Activated CD4-positive, alpha-beta T cell treated with anti-CD3 and anti-CD28 coated beads, Interleukin-2, amount 50 U/mL, for 16 hours (primary cell): ENCODE data around the gene PITX1.

ENCODE experiments used
- DNase-seq: peaks from one replicate; pipeline ENCODE4 v3.0.0-alpha.2; 2020

The PITX1 gene

GRCh38 chr5:135027697-135028615 is 6.1 kb downstream of the PITX1 start:
- no peak for DNase-seq

- no peak for DNase-seq
Observed at GRCh38 chr5:135027266-135027696, 6.7 kb downstream of the PITX1 start.

GRCh38 chr5:135026645-135027265 is 7.3 kb downstream of the PITX1 start:
- no peak for DNase-seq

- no peak for DNase-seq
Observed at GRCh38 chr5:135025730-135026644, 8.0 kb downstream of the PITX1 start.

GRCh38 chr5:135024956-135025729 is 8.9 kb downstream of the PITX1 start:
- no peak for DNase-seq

GRCh38 chr5:135020111-135020895 is 13.7 kb downstream of the PITX1 start:
- no peak for DNase-seq

GRCh38 chr5:135019314-135019713 is 14.7 kb downstream of the PITX1 start:
- DNase-seq, result no peak

- DNase-seq, result no peak
Observed at GRCh38 chr5:135018457-135018856, 15.6 kb downstream of the PITX1 start.

GRCh38 chr5:135016861-135017290 is 17.2 kb downstream of the PITX1 start:
- no peak for DNase-seq

- no peak for DNase-seq
Observed at GRCh38 chr5:135015942-135016341, 18.1 kb downstream of the PITX1 start.

GRCh38 chr5:135013947-135014570 is 20.0 kb downstream of the PITX1 start:
- DNase-seq, result no peak

GRCh38 chr5:135013445-135013844 is 20.6 kb downstream of the PITX1 start:
- DNase-seq, result no peak

- DNase-seq, result no peak
Observed at GRCh38 chr5:135012951-135013391, 21.1 kb downstream of the PITX1 start.

GRCh38 chr5:135012033-135012588 is 21.9 kb downstream of the PITX1 start:
- DNase-seq, result no peak

- no peak for DNase-seq
Observed at GRCh38 chr5:135011355-135012032, 22.5 kb downstream of the PITX1 start.

- DNase-seq, result no peak
Observed at GRCh38 chr5:135010502-135011354, 23.3 kb downstream of the PITX1 start.

- no peak for DNase-seq
Observed at GRCh38 chr5:135009736-135010501, 24.1 kb downstream of the PITX1 start.
